ENCODE data around the gene INHBC.

DNA sequence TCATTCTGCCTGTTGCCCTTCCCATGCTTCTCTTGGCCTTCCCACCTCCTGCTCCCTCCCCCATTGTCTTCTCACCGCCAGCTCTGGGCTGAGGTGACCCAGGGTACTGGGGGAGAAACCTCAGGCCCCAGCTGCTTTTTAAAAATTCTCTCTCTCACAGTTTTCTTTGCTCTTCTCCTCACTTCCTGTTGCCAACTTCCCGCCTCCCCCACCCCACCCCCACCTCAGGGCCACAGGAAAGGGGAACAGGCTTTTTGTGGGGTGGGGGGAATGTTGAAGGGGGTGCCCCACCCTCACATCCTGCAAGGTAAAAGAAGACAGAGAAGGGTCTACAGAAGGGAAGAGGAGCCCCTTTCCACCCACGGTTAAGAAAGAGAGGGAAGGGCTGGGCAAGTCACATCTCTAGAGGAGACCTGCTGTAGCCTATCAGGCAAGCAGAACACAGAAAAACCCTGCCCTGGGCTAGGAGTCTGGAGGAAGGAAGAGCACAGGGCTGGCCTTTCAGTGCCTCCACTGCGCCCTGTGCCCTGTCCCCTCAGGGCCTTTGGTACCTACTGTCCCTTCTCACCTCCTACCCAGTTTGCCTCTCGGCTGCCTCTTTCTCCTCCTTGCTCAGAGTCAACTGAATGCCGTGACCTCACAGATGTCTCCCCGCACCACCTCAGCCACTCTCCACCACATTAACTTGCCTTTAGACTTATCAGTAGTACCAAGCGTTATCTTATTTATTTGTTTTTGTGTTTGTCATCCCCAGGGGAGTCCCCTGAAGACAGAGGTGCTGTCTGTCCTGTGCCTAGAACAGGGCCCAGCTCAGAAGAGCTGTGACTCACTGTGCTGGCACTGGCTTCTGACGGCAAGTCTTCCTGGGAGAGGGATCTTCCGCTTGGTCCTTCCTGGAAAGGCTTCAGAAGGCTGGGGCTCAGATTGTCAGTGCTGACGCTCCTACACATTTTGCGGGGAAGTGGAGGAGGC is 43.4 kb downstream of the INHBC start:
- no peak for TF ChIP-seq ZFP69B (tag by site-specific recombination; IDR thresholded peaks at IDR 0.05)
- TF ChIP-seq, protein P1, sequence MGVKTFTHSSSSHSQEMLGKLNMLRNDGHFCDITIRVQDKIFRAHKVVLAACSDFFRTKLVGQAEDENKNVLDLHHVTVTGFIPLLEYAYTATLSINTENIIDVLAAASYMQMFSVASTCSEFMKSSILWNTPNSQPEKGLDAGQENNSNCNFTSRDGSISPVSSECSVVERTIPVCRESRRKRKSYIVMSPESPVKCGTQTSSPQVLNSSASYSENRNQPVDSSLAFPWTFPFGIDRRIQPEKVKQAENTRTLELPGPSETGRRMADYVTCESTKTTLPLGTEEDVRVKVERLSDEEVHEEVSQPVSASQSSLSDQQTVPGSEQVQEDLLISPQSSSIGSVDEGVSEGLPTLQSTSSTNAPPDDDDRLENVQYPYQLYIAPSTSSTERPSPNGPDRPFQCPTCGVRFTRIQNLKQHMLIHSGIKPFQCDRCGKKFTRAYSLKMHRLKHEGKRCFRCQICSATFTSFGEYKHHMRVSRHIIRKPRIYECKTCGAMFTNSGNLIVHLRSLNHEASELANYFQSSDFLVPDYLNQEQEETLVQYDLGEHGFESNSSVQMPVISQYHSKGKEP (tag by site-specific recombination; IDR thresholded peaks at IDR 0.05), result no peak
- TF ChIP-seq ZNF24 (tag by site-specific recombination; IDR thresholded peaks at IDR 0.05), result no peak
- TF ChIP-seq, protein P2, sequence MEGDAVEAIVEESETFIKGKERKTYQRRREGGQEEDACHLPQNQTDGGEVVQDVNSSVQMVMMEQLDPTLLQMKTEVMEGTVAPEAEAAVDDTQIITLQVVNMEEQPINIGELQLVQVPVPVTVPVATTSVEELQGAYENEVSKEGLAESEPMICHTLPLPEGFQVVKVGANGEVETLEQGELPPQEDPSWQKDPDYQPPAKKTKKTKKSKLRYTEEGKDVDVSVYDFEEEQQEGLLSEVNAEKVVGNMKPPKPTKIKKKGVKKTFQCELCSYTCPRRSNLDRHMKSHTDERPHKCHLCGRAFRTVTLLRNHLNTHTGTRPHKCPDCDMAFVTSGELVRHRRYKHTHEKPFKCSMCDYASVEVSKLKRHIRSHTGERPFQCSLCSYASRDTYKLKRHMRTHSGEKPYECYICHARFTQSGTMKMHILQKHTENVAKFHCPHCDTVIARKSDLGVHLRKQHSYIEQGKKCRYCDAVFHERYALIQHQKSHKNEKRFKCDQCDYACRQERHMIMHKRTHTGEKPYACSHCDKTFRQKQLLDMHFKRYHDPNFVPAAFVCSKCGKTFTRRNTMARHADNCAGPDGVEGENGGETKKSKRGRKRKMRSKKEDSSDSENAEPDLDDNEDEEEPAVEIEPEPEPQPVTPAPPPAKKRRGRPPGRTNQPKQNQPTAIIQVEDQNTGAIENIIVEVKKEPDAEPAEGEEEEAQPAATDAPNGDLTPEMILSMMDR (tag by site-specific recombination; IDR thresholded peaks at IDR 0.05), result no peak
- no peak for TF ChIP-seq ZNF302 (tag by site-specific recombination; IDR thresholded peaks at IDR 0.05; ENCODE audit: low read depth)
- TF ChIP-seq ZNF747 (tag by site-specific recombination; IDR thresholded peaks at IDR 0.05), result no peak
- TF ChIP-seq, protein P3, sequence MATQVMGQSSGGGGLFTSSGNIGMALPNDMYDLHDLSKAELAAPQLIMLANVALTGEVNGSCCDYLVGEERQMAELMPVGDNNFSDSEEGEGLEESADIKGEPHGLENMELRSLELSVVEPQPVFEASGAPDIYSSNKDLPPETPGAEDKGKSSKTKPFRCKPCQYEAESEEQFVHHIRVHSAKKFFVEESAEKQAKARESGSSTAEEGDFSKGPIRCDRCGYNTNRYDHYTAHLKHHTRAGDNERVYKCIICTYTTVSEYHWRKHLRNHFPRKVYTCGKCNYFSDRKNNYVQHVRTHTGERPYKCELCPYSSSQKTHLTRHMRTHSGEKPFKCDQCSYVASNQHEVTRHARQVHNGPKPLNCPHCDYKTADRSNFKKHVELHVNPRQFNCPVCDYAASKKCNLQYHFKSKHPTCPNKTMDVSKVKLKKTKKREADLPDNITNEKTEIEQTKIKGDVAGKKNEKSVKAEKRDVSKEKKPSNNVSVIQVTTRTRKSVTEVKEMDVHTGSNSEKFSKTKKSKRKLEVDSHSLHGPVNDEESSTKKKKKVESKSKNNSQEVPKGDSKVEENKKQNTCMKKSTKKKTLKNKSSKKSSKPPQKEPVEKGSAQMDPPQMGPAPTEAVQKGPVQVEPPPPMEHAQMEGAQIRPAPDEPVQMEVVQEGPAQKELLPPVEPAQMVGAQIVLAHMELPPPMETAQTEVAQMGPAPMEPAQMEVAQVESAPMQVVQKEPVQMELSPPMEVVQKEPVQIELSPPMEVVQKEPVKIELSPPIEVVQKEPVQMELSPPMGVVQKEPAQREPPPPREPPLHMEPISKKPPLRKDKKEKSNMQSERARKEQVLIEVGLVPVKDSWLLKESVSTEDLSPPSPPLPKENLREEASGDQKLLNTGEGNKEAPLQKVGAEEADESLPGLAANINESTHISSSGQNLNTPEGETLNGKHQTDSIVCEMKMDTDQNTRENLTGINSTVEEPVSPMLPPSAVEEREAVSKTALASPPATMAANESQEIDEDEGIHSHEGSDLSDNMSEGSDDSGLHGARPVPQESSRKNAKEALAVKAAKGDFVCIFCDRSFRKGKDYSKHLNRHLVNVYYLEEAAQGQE (tag by site-specific recombination; IDR thresholded peaks at IDR 0.05), result no peak
- no peak for TF ChIP-seq HOXC10 (CRISPR knock-in tag; IDR thresholded peaks at IDR 0.05)
- no peak for TF ChIP-seq ZNF830 (tag by site-specific recombination; IDR thresholded peaks at IDR 0.05; ENCODE audit: low read depth)
- TF ChIP-seq ZNF184 (tag by site-specific recombination; IDR thresholded peaks at IDR 0.05), result no peak
- TF ChIP-seq ZNF140 (tag by site-specific recombination; IDR thresholded peaks at IDR 0.05), result no peak
- TF ChIP-seq ZNF175 (tag by site-specific recombination; IDR thresholded peaks at IDR 0.05), result no peak
- TF ChIP-seq, protein P4, sequence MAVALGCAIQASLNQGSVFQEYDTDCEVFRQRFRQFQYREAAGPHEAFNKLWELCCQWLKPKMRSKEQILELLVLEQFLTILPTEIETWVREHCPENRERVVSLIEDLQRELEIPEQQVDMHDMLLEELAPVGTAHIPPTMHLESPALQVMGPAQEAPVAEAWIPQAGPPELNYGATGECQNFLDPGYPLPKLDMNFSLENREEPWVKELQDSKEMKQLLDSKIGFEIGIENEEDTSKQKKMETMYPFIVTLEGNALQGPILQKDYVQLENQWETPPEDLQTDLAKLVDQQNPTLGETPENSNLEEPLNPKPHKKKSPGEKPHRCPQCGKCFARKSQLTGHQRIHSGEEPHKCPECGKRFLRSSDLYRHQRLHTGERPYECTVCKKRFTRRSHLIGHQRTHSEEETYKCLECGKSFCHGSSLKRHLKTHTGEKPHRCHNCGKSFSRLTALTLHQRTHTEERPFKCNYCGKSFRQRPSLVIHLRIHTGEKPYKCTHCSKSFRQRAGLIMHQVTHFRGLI (tag by site-specific recombination; IDR thresholded peaks at IDR 0.05), result no peak
